CD4-positive, alpha-beta T cell treated with Interleukin-17A for 4 hours (primary cell): Measurements from ENCODE around the gene SDC1.

Experiments used
- DNase-seq: peaks from one replicate; pipeline ENCODE4 v3.0.0-alpha.2; 2020; ENCODE audit warnings: mixed read lengths

Gene SDC1

GRCh38 chr2:20213651-20214565 is 11.0 kb downstream of the SDC1 start:
- no peak for DNase-seq

GRCh38 chr2:20212871-20213503 is 11.9 kb downstream of the SDC1 start:
- DNase-seq, result no peak

- no peak for DNase-seq
Observed at GRCh38 chr2:20212459-20212870, 12.5 kb downstream of the SDC1 start.

DNA sequence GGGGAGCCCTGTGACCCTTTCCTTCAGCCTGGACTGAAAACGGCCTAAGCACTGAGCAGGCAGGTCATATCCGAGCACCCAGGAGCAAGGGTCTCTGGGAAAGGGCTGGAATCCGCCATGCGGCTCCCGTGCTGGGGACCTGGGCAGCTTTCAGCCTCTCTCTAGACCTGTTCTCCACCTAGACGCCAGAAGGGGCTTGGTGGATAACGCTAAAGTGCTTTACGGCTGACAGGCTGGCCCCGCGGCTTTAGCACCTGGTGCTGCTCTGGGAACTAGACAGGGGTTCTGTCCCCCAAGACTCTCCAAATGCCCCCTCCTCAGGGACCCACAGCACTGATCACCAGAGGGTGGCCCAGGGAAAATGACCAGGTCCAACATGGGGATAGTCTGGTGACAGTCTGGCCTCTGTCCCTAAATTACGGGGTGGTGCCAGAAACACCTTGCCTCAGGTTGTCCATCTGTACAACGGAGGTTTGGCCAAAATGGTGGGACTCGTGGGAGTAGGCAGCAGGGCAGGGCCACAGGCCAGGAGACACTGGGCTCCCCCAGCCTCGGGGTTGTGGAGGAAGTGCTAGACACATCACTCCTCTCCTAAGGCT is 13.0 kb downstream of the SDC1 start:
- no peak for DNase-seq

DNA sequence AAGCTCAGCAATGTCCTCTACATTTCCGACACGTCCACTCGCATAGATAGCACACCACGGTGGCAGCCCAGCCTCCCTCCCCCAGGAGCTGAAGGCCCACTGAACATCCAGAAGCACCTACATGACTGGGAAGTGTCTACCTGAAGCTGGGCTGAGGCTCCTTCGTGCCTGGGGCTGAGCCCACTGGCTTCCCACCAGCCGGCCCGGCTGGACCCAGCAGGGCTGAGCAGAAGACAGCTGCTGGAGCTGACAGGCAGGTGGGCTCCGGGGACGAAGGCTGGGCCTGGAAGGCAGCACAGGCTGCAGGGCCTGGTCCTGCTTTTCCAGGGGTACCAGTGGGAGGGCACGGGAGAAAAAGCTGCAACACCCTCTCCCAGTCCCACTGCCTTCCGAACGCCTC is 13.5 kb downstream of the SDC1 start:
- no peak for DNase-seq

DNA sequence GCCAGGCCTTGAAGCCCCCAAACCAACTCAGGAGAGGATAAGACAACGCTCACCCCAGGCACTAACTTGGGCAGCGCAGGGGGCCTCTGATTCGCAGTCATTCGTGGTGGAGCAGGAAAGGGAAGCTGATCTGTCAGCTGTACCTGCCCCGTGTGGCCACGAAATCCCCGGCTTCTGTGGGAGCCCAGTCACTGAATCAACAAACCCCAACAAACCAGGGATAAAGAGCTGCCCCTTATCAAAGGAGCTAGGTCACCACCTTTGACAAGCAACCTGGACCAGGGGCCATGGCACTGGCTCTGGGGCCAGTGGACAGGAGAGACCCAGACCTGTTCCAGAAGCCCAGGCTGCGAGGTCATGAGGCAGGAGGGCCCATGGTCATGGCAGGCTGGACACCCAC is 14.5 kb downstream of the SDC1 start:
- no peak for DNase-seq

DNA sequence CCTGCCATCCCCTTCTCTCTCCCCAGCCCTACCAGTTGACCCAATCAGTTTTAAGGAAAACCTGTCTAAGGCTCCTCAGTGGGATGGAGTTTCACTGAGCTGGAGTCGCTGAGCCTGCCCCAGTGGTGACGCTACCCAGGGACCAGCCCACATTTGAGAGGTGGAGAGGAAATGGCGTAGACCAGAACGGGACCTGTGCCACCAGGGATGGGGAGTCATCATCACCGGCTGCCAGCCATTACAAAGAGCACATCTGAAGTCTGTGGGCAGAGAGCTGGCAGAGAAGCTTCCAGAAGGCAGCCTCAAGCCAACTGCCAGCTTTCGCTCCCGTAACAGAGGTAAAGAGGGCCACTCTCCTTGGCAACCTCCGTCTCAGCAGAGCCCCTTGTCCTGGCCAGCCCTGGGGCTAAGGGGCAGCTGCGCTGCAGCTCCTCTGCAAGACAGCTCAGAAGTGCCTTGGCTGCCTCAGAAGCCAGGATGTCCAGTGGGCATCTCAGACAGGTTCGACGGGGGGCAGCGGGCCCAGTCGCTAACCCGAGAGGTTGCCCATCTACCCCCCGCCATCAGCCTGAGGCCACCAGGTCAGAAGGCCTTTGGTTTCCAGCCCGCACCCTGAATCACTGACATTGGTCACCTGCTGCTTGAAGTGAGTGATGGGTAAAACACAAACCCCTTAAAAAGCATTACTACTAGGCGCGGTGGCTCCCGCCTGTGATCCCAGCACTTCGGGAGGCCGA is 15.4 kb downstream of the SDC1 start:
- no peak for DNase-seq

DNA sequence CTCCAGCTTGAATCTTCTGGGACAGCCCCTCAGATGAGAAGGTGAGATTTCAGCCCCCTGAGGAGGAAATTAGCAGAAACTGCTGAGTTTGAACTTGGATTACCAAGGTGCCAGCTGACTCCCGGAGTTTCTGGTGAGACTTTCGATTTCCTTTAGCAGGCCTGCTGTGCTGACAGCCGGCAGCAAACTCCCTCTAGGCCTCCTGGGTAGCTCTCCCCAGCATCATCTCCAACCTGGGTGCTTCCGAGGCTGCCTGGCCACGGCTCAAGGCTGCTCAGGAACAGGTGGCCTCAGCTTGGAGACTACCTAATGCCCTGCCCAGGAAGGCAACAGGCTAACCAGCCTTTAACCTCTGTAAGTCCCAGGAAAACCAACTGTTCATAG is 16.5 kb downstream of the SDC1 start:
- DNase-seq, result no peak

DNA sequence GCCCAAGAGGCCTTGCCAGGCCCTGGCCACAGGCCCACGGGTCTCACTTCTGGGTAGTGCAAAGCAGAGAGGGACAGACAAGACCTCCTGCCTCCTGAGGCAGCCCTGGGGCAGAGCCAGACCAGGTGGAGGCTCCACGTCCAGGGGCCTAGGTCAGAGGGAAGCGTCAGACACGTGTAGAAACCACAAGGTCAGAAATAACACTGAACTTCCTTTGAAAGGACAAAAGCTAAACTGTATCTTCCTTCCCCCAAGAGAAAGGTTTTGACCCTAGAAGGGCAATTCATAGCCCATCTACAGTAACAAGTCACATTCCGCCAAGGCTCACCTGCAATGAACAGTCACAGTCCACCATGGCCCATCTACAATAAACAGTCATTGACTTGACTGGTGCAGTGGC is 17.9 kb downstream of the SDC1 start:
- DNase-seq, result no peak

DNA sequence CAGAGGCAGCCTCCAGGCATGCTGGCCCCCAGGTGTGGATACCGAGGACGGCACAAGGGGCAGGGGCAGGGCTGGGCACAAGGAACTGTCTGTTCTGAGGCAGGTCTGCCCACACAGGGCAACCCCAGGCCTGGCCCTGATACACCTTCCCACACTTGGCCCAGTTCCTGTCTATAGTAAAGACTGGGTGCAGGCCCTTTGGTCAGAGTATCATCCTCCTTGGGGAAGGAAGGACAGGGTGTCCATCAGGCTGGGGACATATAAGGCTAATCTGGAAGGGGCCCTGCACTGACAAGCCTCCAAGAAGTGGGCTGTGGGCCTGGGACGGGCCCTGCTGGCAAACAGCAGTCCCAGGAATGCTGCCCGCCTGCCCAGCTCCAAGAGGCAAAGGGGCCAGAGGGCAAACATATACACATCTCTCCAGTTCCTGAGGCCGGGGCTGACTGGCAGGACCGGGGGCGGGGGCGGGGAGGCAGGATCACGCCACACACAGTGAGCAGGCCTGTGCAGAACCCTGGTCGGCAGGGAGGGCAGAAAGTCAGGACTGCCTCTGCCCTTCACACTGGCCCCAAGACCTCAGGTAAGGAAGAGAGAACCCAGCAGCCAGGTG is 18.9 kb downstream of the SDC1 start:
- no peak for DNase-seq

DNA sequence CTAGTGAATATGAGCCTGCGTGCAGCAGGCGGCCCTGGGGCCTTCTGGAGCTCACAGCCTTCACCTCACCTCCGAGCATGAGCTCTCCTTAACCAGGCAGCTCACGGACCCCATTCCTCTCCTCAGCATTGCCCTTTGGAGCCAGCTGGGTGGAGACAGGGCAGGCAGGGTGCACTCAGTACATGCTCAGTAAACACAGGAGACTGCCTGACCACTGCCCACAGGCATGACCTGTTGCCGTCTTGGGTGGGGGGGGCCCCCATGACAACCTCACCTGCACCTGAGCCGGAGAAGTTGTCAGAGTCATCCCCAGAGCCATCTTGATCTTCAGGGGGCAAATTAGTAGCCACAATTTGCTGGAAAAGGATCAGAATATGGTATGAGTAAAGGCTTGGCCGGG is 19.9 kb downstream of the SDC1 start:
- no peak for DNase-seq

DNA sequence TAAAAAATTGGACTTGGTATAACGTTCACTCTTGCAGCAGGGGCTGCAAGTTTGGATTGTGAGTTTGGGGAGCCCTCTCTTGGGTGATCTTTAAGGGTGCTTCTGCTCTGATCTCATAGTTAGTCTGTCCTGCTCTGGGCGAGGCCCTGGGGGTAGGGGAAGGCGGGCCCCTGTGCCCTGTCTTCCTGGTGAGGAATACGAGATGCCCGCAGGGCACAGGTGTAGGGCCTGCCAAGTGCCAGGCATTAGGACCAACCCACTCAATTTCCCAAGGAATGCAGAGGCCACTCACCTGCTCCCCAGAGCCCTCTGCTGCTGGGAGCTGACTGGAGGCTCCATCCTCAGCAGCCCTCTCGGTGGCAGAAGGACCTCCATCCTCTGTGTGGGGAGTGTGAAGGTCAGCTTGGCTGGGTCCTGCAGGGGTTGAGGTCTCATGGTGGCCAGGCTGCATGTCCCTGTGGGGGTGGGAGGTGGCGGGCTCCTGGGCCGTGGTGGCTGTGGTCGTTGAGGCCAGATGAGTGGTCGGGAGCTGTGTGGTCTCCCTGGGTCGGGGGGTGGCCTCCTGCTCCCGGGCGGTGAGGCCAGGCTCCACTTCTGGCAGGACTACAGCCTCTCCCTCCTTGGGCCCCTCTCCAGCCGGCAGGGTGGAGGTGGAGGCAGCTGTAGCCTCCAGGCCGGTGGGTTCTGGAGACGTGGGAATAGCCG is 21.3 kb downstream of the SDC1 start:
- DNase-seq, result no peak

DNA sequence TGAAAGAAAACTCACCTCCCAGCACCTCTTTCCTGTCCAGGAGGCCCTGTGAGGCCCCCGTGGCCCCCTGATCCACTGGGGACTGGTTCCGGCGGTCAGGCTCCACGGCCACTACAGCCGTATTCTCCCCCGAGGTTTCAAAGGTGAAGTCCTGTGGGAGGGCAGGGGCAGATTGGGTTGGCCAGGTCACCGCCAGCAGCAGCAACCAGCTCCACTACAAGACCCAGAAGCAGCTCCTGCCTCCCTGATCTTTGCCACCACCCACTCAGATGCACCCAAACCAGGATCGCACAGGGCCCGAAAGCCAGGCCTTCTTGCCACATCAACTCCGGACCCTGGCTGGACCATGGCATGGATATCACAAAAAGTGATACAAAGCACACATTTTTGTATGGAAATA is 21.9 kb downstream of the SDC1 start:
- no peak for DNase-seq

DNA sequence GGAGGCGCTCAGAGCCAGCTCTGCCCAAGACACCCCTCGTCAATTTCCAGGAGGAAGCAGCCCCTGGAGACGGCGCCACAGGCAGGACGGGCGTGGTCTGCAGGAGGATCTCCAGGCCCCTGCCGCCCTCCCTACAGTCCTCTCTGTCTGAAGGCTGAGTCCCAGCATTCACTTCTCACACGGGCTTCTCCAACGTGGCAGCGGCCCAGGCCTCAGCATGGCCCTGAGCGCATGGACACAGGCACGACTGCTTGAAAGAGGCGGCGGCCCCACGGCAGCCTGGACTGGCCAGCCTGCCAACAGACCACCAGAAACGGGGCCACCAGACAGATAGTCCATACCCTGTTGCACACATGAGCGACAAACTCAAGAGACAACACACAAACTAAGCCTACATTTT is 23.3 kb downstream of the SDC1 start:
- no peak for DNase-seq

GRCh38 chr2:20200697-20201555 is 24.0 kb downstream of the SDC1 start:
- DNase-seq, result no peak

DNA sequence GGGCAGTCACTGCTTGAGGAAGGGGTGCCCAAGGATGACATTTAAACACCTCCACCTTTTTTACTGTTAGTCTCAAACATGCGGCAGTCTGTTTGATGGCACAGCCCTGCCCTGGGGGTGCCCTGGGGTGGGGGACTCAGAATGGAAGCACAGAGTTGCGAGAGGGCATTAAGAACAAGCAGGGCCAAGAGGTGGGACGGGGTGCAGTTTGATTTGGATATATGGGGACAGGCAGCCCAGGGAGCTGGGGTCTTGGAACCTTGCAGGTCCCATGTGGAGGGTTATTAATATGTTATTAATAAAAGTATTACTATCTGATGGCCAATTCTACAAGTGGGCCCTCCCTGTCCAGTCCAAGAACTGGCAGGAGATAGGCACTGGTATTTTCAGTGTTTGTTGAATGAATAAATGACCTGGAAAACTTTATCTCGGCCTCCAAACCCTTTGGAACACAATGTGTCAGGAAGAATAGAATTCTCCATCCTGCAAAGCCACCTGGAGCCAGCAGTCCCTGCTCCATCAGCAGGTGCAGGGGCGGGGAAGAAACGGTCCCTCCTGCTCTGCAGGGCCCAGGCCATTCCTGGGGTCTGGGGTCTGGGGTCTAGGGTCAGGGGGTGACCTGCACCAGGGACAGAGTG is 25.2 kb downstream of the SDC1 start:
- no peak for DNase-seq

GRCh38 chr2:20198796-20199632 is 25.9 kb downstream of the SDC1 start:
- no peak for DNase-seq

GRCh38 chr2:20198001-20198400 is 26.9 kb downstream of the SDC1 start:
- no peak for DNase-seq

- no peak for DNase-seq
Observed at GRCh38 chr2:20197192-20197591, 27.7 kb downstream of the SDC1 start.

GRCh38 chr2:20196657-20197161 is 28.2 kb downstream of the SDC1 start:
- DNase-seq, result no peak
